ENCODE data around the gene DCLK1. TPM values are rescaled to one million over a fixed set of nuclear protein-coding genes. Genes with fewer than 3 reads are reported as not detected.

Gene DCLK1
- total and polyA plus RNA-seq, 2 donors (not counting 1 experiment from before 2014, with no cell fraction given), result 0.56 to 6.3 TPM

DNA sequence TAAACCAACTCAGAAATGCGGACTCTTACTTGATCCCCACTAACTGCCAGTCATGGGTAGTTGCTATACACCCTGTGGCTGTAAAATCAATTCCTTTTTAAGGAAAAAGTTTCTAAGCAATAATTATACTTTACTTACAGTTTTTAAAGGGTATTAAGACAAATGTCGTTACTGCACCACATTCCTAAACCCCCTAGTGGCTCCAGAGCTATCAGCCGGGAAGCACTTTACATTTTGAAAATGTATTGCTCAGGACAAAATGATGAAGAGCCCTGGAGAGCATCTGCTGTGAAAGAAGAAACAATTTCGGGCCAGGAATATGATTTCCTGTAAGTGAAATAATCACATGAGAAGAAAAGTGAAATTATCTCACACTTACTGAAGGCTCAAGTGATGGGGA is 36.7 kb downstream of the DCLK1 start:
- no peaks in the 10 kb centered on the region for H3K79me2 ChIP-seq (ENCODE audit: control insufficient read depth, insufficient read depth, low read length)
- H3K9ac ChIP-seq (ENCODE audit: insufficient read depth, low read length), result no peak overlapping the region
- no peaks in the 10 kb centered on the region for H3K36me3 ChIP-seq (ENCODE audit: control insufficient read depth, insufficient read depth, low read length)
- no peak overlapping the region for H3K4me3 ChIP-seq (replicated peaks in 1 of 4; ENCODE audit: control extremely low read depth in 1 of 4, insufficient read depth in 1 of 4, low read depth in 3 of 4, low read length in 4 of 4)
- H3K9me3 ChIP-seq (ENCODE audit: control insufficient read depth, insufficient read depth, low read depth, low read length), result no peaks in the 10 kb centered on the region
- H4K20me1 ChIP-seq (ENCODE audit: control insufficient read depth, extremely low read depth, insufficient read depth, low read length), result no peaks in the 10 kb centered on the region
- H3K4me2 ChIP-seq (ENCODE audit: extremely low read depth, insufficient read depth, low read length), result no peak overlapping the region
- no peaks in the 10 kb centered on the region for H3K4me1 ChIP-seq (ENCODE audit: control insufficient read depth, extremely low read depth, insufficient read depth, low read length)
- no peak for DNase-seq (ENCODE audit: low read depth in 2 of 2)
- H3K27me3 ChIP-seq (ENCODE audit: control insufficient read depth, insufficient read depth, low read length), result no peaks in the 10 kb centered on the region
- TF ChIP-seq EZH2 (IDR thresholded peaks at IDR 0.05; ENCODE audit: low read length, missing control alignments), result no peak
- TF ChIP-seq, protein P1, sequence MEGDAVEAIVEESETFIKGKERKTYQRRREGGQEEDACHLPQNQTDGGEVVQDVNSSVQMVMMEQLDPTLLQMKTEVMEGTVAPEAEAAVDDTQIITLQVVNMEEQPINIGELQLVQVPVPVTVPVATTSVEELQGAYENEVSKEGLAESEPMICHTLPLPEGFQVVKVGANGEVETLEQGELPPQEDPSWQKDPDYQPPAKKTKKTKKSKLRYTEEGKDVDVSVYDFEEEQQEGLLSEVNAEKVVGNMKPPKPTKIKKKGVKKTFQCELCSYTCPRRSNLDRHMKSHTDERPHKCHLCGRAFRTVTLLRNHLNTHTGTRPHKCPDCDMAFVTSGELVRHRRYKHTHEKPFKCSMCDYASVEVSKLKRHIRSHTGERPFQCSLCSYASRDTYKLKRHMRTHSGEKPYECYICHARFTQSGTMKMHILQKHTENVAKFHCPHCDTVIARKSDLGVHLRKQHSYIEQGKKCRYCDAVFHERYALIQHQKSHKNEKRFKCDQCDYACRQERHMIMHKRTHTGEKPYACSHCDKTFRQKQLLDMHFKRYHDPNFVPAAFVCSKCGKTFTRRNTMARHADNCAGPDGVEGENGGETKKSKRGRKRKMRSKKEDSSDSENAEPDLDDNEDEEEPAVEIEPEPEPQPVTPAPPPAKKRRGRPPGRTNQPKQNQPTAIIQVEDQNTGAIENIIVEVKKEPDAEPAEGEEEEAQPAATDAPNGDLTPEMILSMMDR (conservative IDR thresholded peaks at IDR 0.05 in 1 of 2, IDR thresholded peaks at IDR 0.05 in 1 of 2; ENCODE audit: low read depth in 1 of 2, low read length in 2 of 2), result no peak
- H2AFZ ChIP-seq (ENCODE audit: low read length), result no peak overlapping the region
- no peak overlapping the region for H3K27ac ChIP-seq (ENCODE audit: insufficient read depth, low read length)

DNA sequence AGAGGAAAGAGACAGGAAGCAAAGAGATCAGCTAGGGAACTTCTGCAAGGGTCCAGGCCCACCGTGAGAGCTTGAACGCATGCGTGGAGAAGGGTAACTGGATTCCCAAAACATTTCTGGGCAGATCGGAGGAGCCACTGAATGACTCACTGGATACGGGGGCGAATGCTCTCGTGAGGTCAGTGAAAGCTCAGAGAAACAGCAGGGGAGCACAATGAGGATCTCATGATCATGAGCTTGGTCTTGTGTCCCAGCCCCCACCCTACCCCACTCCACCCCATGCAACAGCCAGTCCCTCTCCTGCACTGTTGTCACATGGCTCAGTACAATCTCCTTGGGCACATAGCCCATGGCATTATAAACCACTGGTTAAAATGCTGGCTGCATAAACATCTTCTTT is 40.6 kb downstream of the DCLK1 start:
- Histone ChIP-seq H3K79me2 (ENCODE audit: control insufficient read depth, insufficient read depth, low read length) (no peaks in the 10 kb centered on the region), H3K36me3 (ENCODE audit: control insufficient read depth, insufficient read depth, low read length) (no peaks in the 10 kb centered on the region), H3K27me3 (ENCODE audit: control insufficient read depth, insufficient read depth, low read length) (no peaks in the 10 kb centered on the region), H2AFZ (ENCODE audit: low read length) (no peak overlapping the region), H3K9me3 (ENCODE audit: control insufficient read depth, insufficient read depth, low read depth, low read length) (no peaks in the 10 kb centered on the region), H3K4me3 (replicated peaks in 1 of 4; ENCODE audit: control extremely low read depth in 1 of 4, insufficient read depth in 1 of 4, low read depth in 3 of 4, low read length in 4 of 4) (no peak overlapping the region), H4K20me1 (ENCODE audit: control insufficient read depth, extremely low read depth, insufficient read depth, low read length) (no peaks in the 10 kb centered on the region), H3K4me2 (ENCODE audit: extremely low read depth, insufficient read depth, low read length) (no peak overlapping the region), H3K4me1 (ENCODE audit: control insufficient read depth, extremely low read depth, insufficient read depth, low read length) (no peaks in the 10 kb centered on the region), H3K27ac (ENCODE audit: insufficient read depth, low read length) (no peak overlapping the region), H3K9ac (ENCODE audit: insufficient read depth, low read length) (no peak overlapping the region)
- TF ChIP-seq, protein P1 (conservative IDR thresholded peaks at IDR 0.05 in 1 of 2, IDR thresholded peaks at IDR 0.05 in 1 of 2; ENCODE audit: low read depth in 1 of 2, low read length in 2 of 2), result no peak
- TF ChIP-seq EZH2 (IDR thresholded peaks at IDR 0.05; ENCODE audit: low read length, missing control alignments), result no peak
- peak in 1 of 2 donors; percentile 29 for DNase-seq (ENCODE audit: low read depth in 2 of 2)

DNA sequence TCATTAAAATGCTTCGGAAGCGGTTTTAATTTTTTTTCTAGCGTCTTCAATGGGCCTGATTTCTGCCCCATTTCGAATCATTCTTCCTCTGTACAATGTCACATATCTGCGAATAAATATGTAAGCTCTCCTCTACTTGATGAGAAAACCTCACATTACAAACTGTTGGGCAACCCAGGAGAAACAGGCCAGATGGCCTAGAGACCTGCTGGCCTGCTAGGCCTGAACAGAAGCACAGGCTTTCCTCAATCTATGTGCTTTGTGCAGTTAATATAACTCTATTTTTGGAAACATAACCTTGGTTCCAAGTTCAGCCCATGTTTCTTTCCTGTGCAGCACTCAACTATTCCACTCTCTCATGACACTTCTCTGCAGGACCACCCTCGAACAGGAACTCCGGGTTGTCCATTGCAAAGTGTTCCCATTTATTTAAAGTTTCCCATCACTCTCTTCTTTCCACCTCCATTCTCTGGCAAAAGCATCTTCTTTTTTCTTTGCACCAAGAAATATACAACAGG is 42.0 kb downstream of the DCLK1 start:
- H2AFZ ChIP-seq (ENCODE audit: low read length), result no peak overlapping the region
- no peak overlapping the region for H3K4me3 ChIP-seq (replicated peaks in 1 of 4; ENCODE audit: control extremely low read depth in 1 of 4, insufficient read depth in 1 of 4, low read depth in 3 of 4, low read length in 4 of 4)
- no peaks in the 10 kb centered on the region for H3K36me3 ChIP-seq (ENCODE audit: control insufficient read depth, insufficient read depth, low read length)
- H4K20me1 ChIP-seq (ENCODE audit: control insufficient read depth, extremely low read depth, insufficient read depth, low read length), result no peaks in the 10 kb centered on the region
- no peak overlapping the region for H3K4me2 ChIP-seq (ENCODE audit: extremely low read depth, insufficient read depth, low read length)
- no peak overlapping the region for H3K27ac ChIP-seq (ENCODE audit: insufficient read depth, low read length)
- no peaks in the 10 kb centered on the region for H3K27me3 ChIP-seq (ENCODE audit: control insufficient read depth, insufficient read depth, low read length)
- DNase-seq (ENCODE audit: low read depth in 2 of 2), result no peak
- no peak overlapping the region for H3K9ac ChIP-seq (ENCODE audit: insufficient read depth, low read length)
- H3K79me2 ChIP-seq (ENCODE audit: control insufficient read depth, insufficient read depth, low read length), result no peaks in the 10 kb centered on the region
- H3K4me1 ChIP-seq (ENCODE audit: control insufficient read depth, extremely low read depth, insufficient read depth, low read length), result no peaks in the 10 kb centered on the region
- TF ChIP-seq, protein P1 (conservative IDR thresholded peaks at IDR 0.05 in 1 of 2, IDR thresholded peaks at IDR 0.05 in 1 of 2; ENCODE audit: low read depth in 1 of 2, low read length in 2 of 2), result no peak
- no peak for TF ChIP-seq EZH2 (IDR thresholded peaks at IDR 0.05; ENCODE audit: low read length, missing control alignments)
- no peaks in the 10 kb centered on the region for H3K9me3 ChIP-seq (ENCODE audit: control insufficient read depth, insufficient read depth, low read depth, low read length)
